Activated naive CD4-positive, alpha-beta T cell treated with anti-CD3 and anti-CD28 coated beads, Interleukin-2, amount 50 U/mL, for 24 hours (primary cell): ENCODE data around the gene DR1.

ENCODE experiments used
- H3K27ac Mint-ChIP-seq: one replicate; pipeline ENCODE4 v1.8.0; 2021; ENCODE audit warnings: mild to moderate bottlenecking, mixed read lengths
- H3K27me3 Mint-ChIP-seq: one replicate; pipeline ENCODE4 v1.8.0; 2021; ENCODE audit warnings: mixed read lengths
- H3K36me3 Mint-ChIP-seq: one replicate; pipeline ENCODE4 v1.8.0; 2021; ENCODE audit warnings: mixed read lengths
- H3K4me1 Mint-ChIP-seq: one replicate; pipeline ENCODE4 v1.8.0; 2021; ENCODE audit warnings: mixed read lengths
- H3K4me3 Mint-ChIP-seq: one replicate; pipeline ENCODE4 v1.8.0; 2021; ENCODE audit warnings: mild to moderate bottlenecking, mixed read lengths
- H3K9me3 Mint-ChIP-seq: one replicate; pipeline ENCODE4 v1.8.0; 2021; ENCODE audit warnings: mixed read lengths

The DR1 gene

DNA sequence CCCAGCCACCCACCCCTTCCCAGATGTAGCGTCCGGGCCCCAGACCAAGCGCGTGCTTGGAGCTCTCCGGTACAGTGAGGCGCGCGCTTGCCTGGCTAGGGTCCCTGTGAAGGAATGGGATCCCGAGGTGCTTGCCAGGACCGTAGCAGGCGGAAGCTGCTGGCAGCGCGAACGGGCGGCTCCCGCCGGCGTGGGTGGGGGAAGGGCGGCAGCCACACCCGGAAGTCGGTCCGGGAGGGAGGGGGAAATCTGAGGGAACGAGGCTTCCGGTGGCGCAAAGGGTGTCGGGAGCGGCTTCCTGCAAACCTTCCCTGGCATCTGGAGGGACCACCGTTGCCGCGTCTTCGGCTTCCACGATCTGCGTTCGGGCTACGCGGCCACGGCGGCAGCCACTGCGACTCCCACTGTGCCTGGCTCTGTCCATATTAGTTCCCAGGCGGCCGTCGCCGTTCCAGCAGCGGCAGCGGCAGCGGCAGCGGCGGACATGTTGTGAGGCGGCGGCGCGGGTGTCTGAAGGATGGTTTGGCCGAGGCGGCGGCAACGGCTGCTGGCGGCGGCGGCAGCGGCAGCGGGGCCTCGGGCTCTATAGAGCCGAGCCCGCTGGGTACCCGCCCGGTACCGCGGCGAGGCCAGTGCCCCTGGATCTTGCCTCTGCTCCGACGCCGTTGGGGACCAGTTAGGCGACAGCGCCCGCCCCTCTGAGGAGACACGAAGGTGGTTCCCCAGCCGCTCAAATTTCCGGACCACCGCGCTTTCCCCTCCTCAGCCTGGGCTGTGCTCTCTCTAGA is at the start of gene DR1:
DR1 (plus strand) TSS at position 275 of the 788 bp plus-strand sequence. CDS start 739 bp downstream, outside the sequence.
- Mint-ChIP-seq H3K36me3 (peaks cover 27% of the 10 kb centered on the region), H3K27me3 (no peaks in the 10 kb centered on the region), H3K9me3 (no peaks in the 10 kb centered on the region), H3K4me3 (peak within 1 kb of the TSS; percentile 98), H3K4me1 (peaks cover 34% of the 10 kb centered on the region), H3K27ac (peak within 1 kb of the TSS; percentile 99)

DNA sequence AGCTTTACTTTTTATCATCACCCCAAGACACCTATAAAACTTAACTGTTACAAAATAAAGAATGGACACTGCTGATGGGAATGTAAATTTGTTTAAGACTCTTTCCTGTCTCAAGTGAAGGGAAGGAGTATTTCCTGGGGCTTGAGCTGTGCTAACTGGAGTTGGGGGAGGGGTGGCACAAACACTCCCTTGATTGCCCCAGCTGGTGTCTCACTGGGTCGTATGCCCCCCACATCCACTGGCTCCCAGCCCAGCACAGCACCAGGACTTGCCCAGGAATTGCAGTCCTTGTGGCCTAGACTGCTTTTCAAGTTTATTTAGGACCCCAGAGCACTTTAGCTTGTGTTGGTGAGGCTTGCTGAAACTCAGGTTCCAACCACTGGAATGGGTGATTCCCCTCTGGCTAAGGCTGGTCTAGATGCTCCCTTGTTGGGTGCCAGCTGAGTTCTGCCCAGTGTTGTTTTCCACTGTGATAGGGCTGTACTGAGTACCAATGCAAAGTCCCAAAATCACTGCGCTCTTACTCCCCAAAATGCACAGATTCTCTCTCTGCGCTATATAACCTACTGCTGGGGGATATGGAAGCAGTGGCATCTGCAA is 49.1 kb upstream of the DR1 start:
- H3K4me1 Mint-ChIP-seq: no peaks in the 10 kb centered on the region
- no peaks in the 10 kb centered on the region for H3K27me3 Mint-ChIP-seq
- H3K4me3 Mint-ChIP-seq: no peak overlapping the region
- H3K36me3 Mint-ChIP-seq: peaks cover 22% of the 10 kb centered on the region
- no peak overlapping the region for H3K27ac Mint-ChIP-seq
- no peaks in the 10 kb centered on the region for H3K9me3 Mint-ChIP-seq

DNA sequence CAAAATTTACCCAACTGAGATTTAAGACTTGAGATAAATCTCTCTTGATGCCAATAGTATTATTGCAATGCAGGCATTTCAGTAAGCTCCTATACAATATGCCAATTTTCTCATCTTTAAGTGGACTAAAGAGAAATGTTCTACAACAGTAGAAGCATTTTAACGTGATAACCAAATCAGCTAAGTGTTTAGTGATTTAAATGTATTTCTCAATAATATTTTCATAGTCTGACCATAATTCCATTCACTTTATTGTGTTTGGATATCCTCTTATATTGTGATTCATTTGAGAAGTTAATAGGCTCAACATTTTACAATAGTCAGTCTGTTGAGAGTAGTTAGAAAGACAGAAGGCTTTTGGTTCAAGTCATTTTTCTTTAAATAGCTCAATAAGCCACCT is 44.6 kb upstream of the DR1 start:
- H3K27me3 Mint-ChIP-seq: no peaks in the 10 kb centered on the region
- H3K4me3 Mint-ChIP-seq: no peak overlapping the region
- no peaks in the 10 kb centered on the region for H3K9me3 Mint-ChIP-seq
- H3K36me3 Mint-ChIP-seq: peaks cover 8% of the 10 kb centered on the region
- no peak overlapping the region for H3K27ac Mint-ChIP-seq
- peaks cover 3% of the 10 kb centered on the region for H3K4me1 Mint-ChIP-seq

DNA sequence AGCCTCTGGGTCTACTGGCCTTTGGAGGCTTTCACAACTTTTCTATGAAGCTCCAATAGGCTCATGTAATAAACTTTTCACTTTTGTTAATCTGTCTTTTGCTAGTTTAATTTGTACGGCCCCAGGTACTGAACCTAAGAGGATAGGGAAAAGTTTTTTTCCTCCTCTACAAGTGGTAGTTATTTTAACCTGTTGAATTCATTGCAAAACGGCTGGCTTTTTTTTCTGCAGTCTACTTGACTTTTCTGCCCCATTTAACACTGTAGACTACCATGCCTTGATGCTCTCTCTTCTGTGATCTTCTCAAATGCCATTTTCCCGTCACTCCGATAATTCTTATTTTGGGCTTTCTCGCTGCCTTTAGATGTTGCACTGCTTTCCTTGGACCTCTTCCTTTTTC is 43.6 kb upstream of the DR1 start:
- H3K4me1 Mint-ChIP-seq: peaks cover 3% of the 10 kb centered on the region
- no peak overlapping the region for H3K4me3 Mint-ChIP-seq
- H3K27me3 Mint-ChIP-seq: no peaks in the 10 kb centered on the region
- no peaks in the 10 kb centered on the region for H3K9me3 Mint-ChIP-seq
- no peak overlapping the region for H3K27ac Mint-ChIP-seq
- H3K36me3 Mint-ChIP-seq: peaks cover 8% of the 10 kb centered on the region

DNA sequence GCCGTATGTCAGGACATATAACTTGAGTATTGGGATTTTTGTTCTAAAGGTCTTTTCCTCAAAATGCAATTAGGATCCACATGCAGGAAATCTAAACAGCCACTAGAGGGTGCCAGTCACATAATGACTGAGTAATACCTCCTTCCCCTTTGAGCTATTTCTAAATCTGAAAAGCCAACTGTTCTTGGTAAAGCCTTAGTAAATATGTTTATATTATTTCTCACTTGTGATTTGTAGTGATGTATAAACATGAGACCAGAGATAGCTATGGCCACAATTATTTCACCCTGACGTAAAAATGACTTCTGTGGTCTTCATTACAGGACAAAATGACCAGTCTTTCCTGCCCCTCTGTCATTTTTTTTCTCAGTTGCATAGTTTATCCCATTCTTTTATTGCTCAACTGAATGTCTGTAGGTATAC is 41.0 kb upstream of the DR1 start:
- Mint-ChIP-seq H3K36me3 (peaks cover 4% of the 10 kb centered on the region), H3K9me3 (no peaks in the 10 kb centered on the region), H3K4me3 (no peak overlapping the region), H3K27ac (no peak overlapping the region), H3K27me3 (no peaks in the 10 kb centered on the region), H3K4me1 (peaks cover 3% of the 10 kb centered on the region)

DNA sequence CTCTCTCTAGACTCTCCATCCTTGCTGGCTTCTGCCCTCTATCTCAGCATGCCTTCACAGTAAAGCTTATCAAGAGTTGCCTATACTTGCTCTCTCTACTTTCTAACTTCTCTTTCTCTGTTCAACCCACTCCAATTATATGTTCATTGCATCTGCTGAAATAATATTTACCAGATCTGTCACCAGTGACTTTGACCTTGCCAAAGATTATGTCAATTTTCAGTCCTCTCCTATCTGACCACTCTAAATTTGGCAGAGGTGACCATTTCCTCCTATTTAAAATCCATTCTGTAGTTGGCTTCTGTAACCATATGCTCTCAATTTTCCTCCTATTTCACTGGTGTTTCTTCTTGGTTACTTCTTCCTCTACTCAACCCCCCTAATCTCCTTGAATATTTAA is 38.8 kb upstream of the DR1 start:
- Mint-ChIP-seq H3K4me1 (peaks cover 3% of the 10 kb centered on the region), H3K27me3 (no peaks in the 10 kb centered on the region), H3K27ac (no peak overlapping the region), H3K9me3 (no peaks in the 10 kb centered on the region), H3K36me3 (peaks cover 7% of the 10 kb centered on the region), H3K4me3 (no peak overlapping the region)

DNA sequence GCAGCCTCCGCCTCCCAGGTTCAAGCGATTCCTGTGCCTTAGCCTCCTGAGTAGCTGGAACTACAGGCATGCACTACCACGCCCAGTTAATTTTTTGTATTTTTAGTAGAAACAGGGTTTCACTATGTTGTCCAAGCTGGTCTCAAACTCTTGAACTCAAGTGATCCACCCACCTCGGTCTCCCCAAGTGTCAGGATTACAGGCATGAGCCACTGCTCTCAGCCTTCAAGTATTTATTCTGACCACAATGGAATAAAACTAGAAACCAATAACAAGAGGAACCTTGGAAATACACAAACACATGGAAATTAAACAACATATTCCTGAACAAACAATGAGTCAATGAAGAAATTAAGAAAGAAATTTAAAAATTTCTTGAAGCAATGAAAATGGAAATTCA is 32.7 kb upstream of the DR1 start:
- H3K4me1 Mint-ChIP-seq: peaks cover 7% of the 10 kb centered on the region
- H3K9me3 Mint-ChIP-seq: no peaks in the 10 kb centered on the region
- no peak overlapping the region for H3K27ac Mint-ChIP-seq
- H3K4me3 Mint-ChIP-seq: no peak overlapping the region
- H3K27me3 Mint-ChIP-seq: no peaks in the 10 kb centered on the region
- peaks cover 11% of the 10 kb centered on the region for H3K36me3 Mint-ChIP-seq

DNA sequence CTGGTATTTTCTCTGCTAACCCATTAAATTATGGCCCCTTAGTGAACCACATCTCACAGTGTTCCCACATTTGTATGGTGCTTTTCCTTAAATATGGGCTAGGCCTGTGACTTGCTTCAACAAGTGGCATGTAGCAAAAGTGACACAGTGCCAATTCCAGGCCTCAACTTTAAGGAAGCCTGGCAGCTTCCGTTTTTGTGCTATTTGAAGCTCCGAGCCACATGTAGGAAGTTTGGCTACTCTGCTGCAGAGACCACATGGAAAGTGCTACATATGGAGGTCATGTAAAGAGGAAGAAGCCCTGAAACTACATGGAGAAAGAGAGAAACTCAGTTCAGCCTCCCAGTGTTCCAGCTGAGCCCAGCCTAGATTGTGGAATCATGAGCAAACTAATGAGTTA is 28.5 kb upstream of the DR1 start:
- Mint-ChIP-seq H3K27ac (no peak overlapping the region), H3K27me3 (no peaks in the 10 kb centered on the region), H3K4me3 (no peak overlapping the region)

DNA sequence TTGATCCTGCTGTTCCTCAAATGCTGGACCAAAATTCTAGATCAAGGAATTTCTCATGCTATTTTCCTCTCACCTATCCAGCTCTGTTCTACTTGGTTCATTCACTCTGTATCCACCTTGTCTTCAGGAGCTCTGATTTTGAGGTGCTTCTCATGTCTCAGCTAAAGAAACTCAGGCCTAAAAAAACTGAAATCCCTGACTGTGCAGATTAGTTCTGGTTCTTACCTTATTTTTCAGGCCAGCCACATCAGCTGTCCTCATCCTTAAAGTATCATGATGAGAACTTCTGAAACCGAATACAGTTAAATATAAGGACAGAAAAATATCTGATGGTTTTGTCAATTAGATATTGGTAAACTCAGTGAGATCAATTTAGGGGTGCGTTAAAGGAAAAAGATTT is 27.8 kb upstream of the DR1 start:
- Mint-ChIP-seq H3K27ac (no peak overlapping the region), H3K4me1 (peaks cover 7% of the 10 kb centered on the region), H3K4me3 (no peak overlapping the region), H3K27me3 (no peaks in the 10 kb centered on the region), H3K9me3 (no peaks in the 10 kb centered on the region), H3K36me3 (peaks cover 11% of the 10 kb centered on the region)

More for the DNA sequence above, 28.5 kb upstream of the DR1 start:
- Mint-ChIP-seq H3K4me1 (peaks cover 7% of the 10 kb centered on the region), H3K36me3 (peaks cover 11% of the 10 kb centered on the region), H3K9me3 (no peaks in the 10 kb centered on the region)

DNA sequence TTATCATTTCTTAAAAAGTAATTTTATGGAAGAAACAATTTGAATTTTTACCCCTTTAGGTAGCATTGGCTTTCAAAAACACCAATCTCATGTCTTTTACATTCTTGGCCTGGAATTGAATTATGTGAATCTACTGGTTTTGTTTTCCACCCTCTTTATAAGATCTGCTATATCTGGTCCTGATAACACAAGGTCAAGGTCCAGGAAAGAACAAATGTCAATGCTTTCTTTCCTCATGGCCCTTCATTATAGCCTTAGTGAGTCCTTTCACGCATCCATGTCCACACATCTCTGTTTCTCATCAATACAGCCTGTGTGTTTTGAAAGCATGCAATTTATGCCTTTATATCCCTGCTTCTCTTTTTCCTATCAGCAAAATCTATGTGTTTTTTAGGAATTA is 24.0 kb upstream of the DR1 start:
- H3K4me3 Mint-ChIP-seq: no peak overlapping the region
- no peaks in the 10 kb centered on the region for H3K27me3 Mint-ChIP-seq
- H3K36me3 Mint-ChIP-seq: peaks cover 8% of the 10 kb centered on the region
- no peaks in the 10 kb centered on the region for H3K9me3 Mint-ChIP-seq
- no peaks in the 10 kb centered on the region for H3K4me1 Mint-ChIP-seq
- H3K27ac Mint-ChIP-seq: no peak overlapping the region

DNA sequence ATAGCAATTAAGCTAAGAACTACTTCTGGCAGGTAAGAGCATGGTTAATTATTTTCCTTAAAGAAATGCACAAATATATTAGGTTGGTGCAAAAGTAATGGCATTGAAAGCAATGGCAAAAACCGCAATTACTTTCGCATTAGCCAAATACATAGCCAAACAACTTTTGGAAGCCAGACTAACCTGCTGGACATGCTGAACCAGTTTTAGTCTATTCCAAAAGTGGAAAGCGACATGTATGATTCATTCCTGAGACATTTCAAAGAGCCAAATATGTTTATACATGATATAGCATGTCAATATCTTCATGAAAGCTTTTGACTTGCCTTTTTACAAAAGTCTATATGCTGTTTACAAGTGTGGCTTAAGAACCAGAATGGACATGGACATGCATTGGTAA is 23.4 kb upstream of the DR1 start:
- H3K36me3 Mint-ChIP-seq: peaks cover 8% of the 10 kb centered on the region
- no peaks in the 10 kb centered on the region for H3K9me3 Mint-ChIP-seq
- no peaks in the 10 kb centered on the region for H3K27me3 Mint-ChIP-seq
- H3K4me1 Mint-ChIP-seq: no peaks in the 10 kb centered on the region
- no peak overlapping the region for H3K4me3 Mint-ChIP-seq
- no peak overlapping the region for H3K27ac Mint-ChIP-seq

DNA sequence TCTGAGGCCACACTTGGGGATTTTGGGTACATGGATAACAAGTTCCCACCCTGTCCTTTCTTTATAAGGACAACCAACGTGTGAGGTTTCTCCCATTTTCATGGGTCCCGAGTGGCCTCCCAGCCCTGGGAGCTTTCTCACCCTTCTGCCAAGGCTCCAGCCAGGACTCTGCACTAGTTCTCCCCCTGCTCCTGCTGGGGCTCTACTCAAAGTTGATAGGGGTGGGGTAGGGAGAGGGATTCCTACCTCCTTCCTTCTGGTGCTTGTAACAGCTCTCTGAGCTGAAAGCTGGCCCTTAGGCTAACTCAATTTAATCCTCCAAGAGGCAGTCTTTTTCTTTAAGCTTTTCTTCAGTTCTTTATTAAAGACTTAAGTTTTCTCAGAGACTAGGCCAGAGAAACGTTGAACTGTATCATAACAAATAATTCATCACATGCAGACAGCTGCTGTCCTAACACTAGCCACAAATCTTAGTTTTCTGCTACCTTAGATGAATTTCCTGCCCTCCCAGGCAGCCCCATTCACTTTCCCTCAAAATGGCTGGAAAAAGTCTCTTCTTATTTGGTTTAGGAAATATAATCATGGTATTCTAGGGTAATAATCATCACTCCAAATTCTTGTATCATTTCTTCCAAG is 22.4 kb upstream of the DR1 start:
- H3K27me3 Mint-ChIP-seq: no peaks in the 10 kb centered on the region
- H3K36me3 Mint-ChIP-seq: peaks cover 5% of the 10 kb centered on the region
- H3K27ac Mint-ChIP-seq: no peak overlapping the region
- H3K4me3 Mint-ChIP-seq: no peak overlapping the region
- H3K9me3 Mint-ChIP-seq: no peaks in the 10 kb centered on the region
- H3K4me1 Mint-ChIP-seq: no peaks in the 10 kb centered on the region

DNA sequence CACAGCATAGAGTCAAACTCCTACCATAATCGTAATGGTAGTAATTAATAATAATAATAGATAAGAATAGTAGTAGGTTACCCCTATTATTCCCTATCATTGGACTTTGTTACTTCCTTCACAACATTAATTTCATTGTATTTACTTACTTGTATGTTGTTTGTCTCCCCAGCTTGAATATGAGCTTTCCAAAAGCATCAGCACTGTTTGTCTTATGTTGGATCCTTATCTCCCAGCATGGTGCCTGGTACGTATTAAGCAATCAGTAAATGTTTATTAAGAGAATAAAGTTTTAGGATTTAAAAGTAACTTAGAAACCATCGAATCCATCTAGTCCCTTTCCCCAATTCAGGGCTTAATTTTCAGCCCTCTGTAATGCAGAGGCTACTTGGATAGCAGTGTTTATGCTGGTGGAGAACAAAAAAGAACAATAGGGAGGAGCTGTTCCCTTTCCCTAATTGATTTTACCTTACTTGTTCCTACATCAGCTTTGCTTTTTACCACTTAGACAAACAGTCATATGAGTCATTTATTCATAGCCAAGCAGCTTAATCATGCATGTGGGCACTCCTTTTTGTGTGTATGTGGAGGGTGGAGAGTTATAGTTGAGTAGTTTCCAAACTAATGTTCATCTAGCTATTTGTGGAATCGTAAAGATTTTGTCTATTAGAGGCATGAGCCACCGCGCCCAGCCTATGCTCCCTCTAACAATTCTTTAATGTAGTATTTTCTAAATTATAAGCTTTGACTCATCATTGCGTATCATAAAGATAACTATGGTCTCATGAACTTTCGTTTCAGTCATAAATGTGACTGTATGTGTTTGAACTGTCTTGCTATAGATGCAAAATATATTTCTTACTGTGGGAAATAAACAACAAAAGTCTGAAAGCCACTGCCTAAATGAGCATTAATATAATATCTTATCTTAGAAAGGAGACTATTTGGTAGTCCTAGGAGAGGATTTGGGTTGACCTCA is 20.9 kb upstream of the DR1 start:
- H3K27me3 Mint-ChIP-seq: no peaks in the 10 kb centered on the region
- H3K27ac Mint-ChIP-seq: no peak overlapping the region
- H3K9me3 Mint-ChIP-seq: no peaks in the 10 kb centered on the region
- no peak overlapping the region for H3K4me3 Mint-ChIP-seq
- H3K4me1 Mint-ChIP-seq: no peaks in the 10 kb centered on the region
- H3K36me3 Mint-ChIP-seq: peaks cover 5% of the 10 kb centered on the region

DNA sequence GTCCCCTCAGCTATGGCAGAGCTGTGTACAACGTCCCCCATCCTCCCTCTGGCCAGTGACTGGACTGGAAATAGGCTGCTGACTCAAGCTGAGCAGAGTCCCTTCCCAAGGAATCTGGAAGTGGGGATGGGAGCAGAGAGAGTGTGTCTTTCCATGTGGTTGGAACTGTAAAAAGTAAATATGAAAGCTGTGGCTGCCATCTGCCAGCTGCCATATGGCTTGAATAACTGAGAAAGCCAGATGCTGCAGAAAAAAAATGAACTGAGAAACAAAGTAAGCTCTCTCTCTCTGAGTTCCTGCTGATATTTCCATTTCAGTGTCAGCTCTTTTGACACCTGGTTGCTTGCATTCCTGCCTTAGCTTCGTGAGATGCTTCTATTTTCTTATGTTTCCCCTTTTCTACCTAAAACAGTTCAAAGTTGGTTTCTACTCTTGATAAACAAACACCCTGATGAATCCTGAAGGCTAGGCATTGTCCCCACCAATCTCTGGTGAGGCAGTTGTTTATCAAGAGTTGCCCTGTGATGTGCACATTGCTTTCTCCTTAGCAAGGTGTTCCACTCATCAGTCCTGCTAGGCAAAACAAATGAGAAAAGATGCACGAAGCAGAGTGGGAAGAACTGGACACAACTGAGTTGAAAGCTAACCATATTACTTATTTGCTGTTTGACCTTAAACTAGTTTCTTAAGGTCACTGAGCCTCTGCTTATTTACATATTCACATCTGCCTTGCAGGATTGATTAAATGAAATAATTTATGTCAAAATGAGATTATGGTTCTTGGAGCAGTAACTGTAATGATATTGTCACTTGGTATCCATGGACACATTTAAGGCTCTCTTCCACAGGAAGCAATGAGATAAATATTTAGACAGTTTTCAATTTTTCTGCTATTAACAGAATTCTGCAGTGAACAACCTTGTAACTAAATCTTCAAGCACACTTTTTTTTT is 16.6 kb upstream of the DR1 start:
- Mint-ChIP-seq H3K4me1 (no peaks in the 10 kb centered on the region), H3K27me3 (no peaks in the 10 kb centered on the region), H3K27ac (no peak overlapping the region), H3K36me3 (no peaks in the 10 kb centered on the region), H3K4me3 (no peak overlapping the region), H3K9me3 (no peaks in the 10 kb centered on the region)
